GM18520 (cell line): ENCODE data around the gene FHL2.

Experiments used
- ATAC-seq: cut with Tn5 transposase; IDR thresholded peaks from one replicate; pipeline ENCODE4 v1.9.1; 2021; ENCODE audit not compliant: unreplicated experiment

Gene FHL2

GRCh38 chr2:105399207-105399861 is 483 bp upstream of the FHL2 start:
- no peak for ATAC-seq

GRCh38 chr2:105397953-105398335 is 907 bp downstream of the FHL2 start:
- no peak for ATAC-seq

GRCh38 chr2:105397025-105397722 is 1.7 kb downstream of the FHL2 start:
- no peak for ATAC-seq

GRCh38 chr2:105396254-105397024 is 2.4 kb downstream of the FHL2 start:
- no peak for ATAC-seq

GRCh38 chr2:105395691-105396090 is 3.2 kb downstream of the FHL2 start:
- ATAC-seq, result no peak

- no peak for ATAC-seq
Observed at GRCh38 chr2:105394951-105395611, 3.8 kb downstream of the FHL2 start.

- ATAC-seq, result no peak
Observed at GRCh38 chr2:105393373-105394055, 5.3 kb downstream of the FHL2 start.

GRCh38 chr2:105391763-105392662 is 6.8 kb downstream of the FHL2 start:
- no peak for ATAC-seq

- no peak for ATAC-seq
Observed at GRCh38 chr2:105391058-105391627, 7.7 kb downstream of the FHL2 start.

GRCh38 chr2:105390454-105390853 is 8.4 kb downstream of the FHL2 start:
- ATAC-seq, result no peak

GRCh38 chr2:105388971-105389381 is 9.9 kb downstream of the FHL2 start:
- ATAC-seq, result no peak

- no peak for ATAC-seq
Observed at GRCh38 chr2:105387225-105387624, 11.6 kb downstream of the FHL2 start.

GRCh38 chr2:105385731-105386540 is 12.9 kb downstream of the FHL2 start:
- no peak for ATAC-seq

- no peak for ATAC-seq
Observed at GRCh38 chr2:105384861-105385260, 14.0 kb downstream of the FHL2 start.

- no peak for ATAC-seq
Observed at GRCh38 chr2:105384216-105384615, 14.6 kb downstream of the FHL2 start.

GRCh38 chr2:105383432-105384166 is 15.3 kb downstream of the FHL2 start:
- ATAC-seq, result no peak

GRCh38 chr2:105382177-105382576 is 16.7 kb downstream of the FHL2 start:
- ATAC-seq, result no peak

GRCh38 chr2:105381101-105381668 is 17.7 kb downstream of the FHL2 start:
- ATAC-seq, result no peak
